GM18507 (cell line): ENCODE data around the gene SEC22C.

Experiments used
- DNase-seq: peaks from one replicate; pipeline ENCODE4 v3.0.0; 2011; ENCODE audit warnings: low read depth; ENCODE audit not compliant: insufficient read length; ENCODE audit errors: extremely low spot score
- FAIRE-seq: peaks from 2 replicates; lab custom pipeline; 2011; peaks lifted over from hg19 to GRCh38; lab: Jason Lieb, UNC

SEC22C gene

GRCh38 chr3:42518800-42519567 is 62.8 kb downstream of the SEC22C start:
- FAIRE-seq (no peak), DNase-seq (no peak)

- FAIRE-seq, result no peak
- DNase-seq, result no peak
These were observed 64.7 kb downstream of the SEC22C start for GRCh38 chr3:42517117-42517516.

- FAIRE-seq, result no peak
- DNase-seq, result no peak
These were observed 65.3 kb downstream of the SEC22C start for GRCh38 chr3:42516443-42516842.

GRCh38 chr3:42515976-42516375 is 65.8 kb downstream of the SEC22C start:
- no peak for FAIRE-seq

GRCh38 chr3:42515391-42515916 is 66.3 kb downstream of the SEC22C start:
- no peak for FAIRE-seq
- no peak for DNase-seq

More at GRCh38 chr3:42515976-42516375, 65.8 kb downstream of the SEC22C start:
- DNase-seq, result no peak

- no peak for FAIRE-seq
- DNase-seq, result no peak
These were observed 66.9 kb downstream of the SEC22C start for GRCh38 chr3:42514876-42515275.

- no peak for FAIRE-seq
These were observed 68.2 kb downstream of the SEC22C start for GRCh38 chr3:42513521-42513920.

GRCh38 chr3:42513121-42513520 is 68.6 kb downstream of the SEC22C start:
- no peak for DNase-seq
- FAIRE-seq, result no peak

More at GRCh38 chr3:42513521-42513920, 68.2 kb downstream of the SEC22C start:
- no peak for DNase-seq

- DNase-seq (no peak), FAIRE-seq (no peak)
These were observed 70.0 kb downstream of the SEC22C start for GRCh38 chr3:42511736-42512135.

- DNase-seq (no peak), FAIRE-seq (no peak)
These were observed 70.6 kb downstream of the SEC22C start for GRCh38 chr3:42511201-42511600.

- DNase-seq (no peak), FAIRE-seq (no peak)
These were observed 71.4 kb downstream of the SEC22C start for GRCh38 chr3:42510325-42510724.

GRCh38 chr3:42509111-42509510 is 72.7 kb downstream of the SEC22C start:
- DNase-seq, result no peak

GRCh38 chr3:42508562-42508961 is 73.2 kb downstream of the SEC22C start:
- DNase-seq (no peak), FAIRE-seq (no peak)

More at GRCh38 chr3:42509111-42509510, 72.7 kb downstream of the SEC22C start:
- FAIRE-seq, result no peak

- DNase-seq (no peak), FAIRE-seq (no peak)
These were observed 73.9 kb downstream of the SEC22C start for GRCh38 chr3:42507761-42508335.

GRCh38 chr3:42507252-42507651 is 74.5 kb downstream of the SEC22C start:
- FAIRE-seq, result no peak

GRCh38 chr3:42505849-42506410 is 75.8 kb downstream of the SEC22C start:
- FAIRE-seq, result no peak
- DNase-seq, result no peak

More at GRCh38 chr3:42507252-42507651, 74.5 kb downstream of the SEC22C start:
- DNase-seq, result no peak

GRCh38 chr3:42505128-42505848 is 76.5 kb downstream of the SEC22C start:
- FAIRE-seq (no peak), DNase-seq (no peak)

GRCh38 chr3:42504334-42505127 is 77.2 kb downstream of the SEC22C start:
- DNase-seq, result no peak
- no peak for FAIRE-seq

- DNase-seq (no peak), FAIRE-seq (no peak)
These were observed 77.8 kb downstream of the SEC22C start for GRCh38 chr3:42503957-42504333.
